GM19043 (cell line): ENCODE results near the gene CHD9NB.
A peak's percentile ranks its signal among the peaks of the same experiment; 100 is the strongest.

Source experiments
- ATAC-seq: cut with Tn5 transposase; IDR thresholded peaks from one replicate; pipeline ENCODE4 v1.9.1; 2021; ENCODE audit warnings: low read depth; ENCODE audit not compliant: unreplicated experiment

The CHD9NB gene

DNA sequence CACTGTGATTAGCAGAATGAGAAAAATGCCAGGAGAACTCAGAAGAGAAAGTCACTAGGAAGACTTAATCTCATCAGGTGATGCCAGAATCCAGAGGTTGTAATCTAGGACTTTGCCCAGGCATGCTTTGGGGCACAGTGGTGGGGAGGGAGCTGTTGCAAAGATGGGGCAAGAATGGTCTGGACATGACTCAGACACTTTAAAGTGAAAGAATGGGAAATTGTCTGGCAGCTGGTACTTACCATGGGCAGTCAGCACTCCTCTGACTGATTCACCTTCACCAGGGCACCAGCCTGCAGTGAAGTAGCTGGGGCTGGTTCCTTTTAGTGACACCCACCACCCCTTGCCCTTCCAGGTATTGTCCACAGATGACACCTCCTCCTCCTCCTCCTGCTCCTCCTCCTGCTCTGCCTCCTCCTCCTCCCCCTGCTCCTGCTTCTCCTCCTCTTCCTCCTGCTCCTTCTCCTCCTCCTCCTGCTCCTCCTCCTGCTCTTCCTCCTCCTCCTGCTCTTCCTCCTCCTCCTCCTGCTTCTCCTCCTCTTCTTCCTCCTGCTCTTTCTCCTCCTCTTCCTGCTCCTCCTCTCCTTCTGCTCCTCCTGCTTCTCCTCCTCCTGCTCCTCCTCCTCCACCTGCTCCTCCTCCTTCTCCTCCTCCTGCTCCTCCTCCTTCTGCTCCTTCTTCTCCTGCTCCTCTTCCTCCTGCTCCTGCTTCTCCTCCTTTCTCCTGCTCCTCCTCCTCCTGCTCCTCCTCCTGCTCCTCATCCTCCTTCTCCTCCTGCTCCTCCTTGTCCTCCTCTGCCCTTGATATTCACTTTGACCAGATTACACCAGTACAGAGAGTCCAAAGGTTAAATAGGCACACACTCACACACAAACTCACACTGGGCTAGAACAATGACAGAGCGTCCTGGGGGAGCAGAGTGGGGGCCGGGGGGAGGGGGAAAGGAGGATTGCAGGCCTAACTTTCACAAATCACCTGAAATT, at the start of gene CHD9NB:
Gene CHD9NB (minus strand): TSS at position 379 of the 983 bp plus-strand sequence. CDS start 8,739 bp downstream, outside the sequence.
- ATAC-seq = no peak

DNA sequence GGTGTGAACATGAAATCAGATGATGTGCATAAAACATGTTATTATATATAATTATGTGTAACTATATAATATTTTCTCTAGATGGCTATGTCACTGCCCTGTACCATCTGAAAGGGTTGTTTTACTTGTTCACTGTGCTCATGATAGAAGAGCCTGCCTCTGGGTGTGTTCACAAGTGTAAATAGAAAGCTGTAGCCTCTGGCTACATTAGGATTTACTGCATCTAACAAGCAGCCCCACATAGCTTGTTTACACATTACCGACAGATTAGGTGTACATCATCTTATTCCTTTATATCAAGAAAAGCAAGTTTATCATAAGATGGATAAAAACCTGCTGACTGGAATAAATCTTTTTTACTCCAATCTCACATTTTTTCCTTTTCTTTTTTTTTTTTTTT, 48.2 kb upstream of the CHD9NB start:
- ATAC-seq = no peak

GRCh38 chr16:53100131-53100748, 47.5 kb upstream of the CHD9NB start:
- no peak for ATAC-seq

DNA sequence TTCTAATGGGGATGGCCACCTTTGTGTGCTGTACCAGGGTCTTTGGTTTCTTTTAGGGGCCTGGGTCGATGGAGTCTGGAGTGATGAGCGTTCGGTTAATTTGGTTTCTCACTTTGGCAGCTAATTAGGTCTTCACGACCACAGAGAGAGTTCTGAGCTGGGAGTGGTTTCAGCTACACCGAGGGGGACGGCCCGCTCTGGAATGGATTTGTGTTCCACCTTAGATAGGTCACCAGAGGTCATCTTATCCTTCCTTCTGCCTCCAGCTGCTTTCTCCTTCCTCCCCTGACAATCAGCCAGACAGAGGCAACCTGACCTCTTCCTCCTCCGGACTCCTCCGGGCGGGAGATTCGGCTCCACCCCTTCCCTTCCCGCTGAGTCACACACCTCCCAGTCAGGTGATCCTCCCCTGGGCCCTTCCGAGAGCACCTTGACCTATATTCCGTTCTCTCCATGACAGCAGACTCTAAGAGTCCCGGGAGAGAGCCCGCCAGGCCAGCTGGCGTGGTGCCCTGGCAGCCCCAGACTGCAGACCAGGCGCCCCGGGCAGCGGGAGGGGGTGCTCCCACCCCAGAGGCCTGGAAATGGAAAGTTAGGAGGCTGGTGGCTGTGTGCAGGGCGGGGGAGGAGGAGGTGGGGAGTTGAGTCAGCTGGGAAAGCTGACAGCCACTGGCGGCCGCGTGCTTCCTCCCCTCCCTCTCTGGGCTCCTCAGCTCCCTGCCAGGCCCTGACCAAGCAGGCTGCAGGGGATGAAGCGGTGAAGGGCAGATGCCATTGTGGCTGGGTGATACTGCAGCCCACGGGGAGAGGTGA, 46.8 kb upstream of the CHD9NB start:
- ATAC-seq = peak; percentile 41

GRCh38 chr16:53098526-53099317, 46.0 kb upstream of the CHD9NB start:
- ATAC-seq = peak; percentile 52

DNA sequence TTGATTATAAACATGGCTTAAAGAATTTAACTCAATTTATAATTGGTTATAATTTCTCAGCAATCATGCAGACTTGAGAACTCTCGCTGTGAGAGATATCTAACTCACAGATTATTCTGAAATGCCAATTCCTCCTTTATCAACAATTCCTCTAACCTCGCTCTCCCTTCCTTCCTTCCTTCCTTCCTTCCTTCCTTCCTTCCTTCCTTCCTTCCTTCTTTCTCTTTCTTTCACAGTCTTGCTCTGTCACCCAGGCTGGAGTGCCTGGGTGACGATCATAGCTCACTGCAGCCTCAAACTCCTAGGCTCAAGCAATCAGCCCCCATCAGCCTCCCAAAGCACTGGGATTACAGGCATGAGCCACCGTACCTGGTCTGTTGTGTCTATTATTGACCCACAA, 44.5 kb upstream of the CHD9NB start:
- no peak for ATAC-seq

DNA sequence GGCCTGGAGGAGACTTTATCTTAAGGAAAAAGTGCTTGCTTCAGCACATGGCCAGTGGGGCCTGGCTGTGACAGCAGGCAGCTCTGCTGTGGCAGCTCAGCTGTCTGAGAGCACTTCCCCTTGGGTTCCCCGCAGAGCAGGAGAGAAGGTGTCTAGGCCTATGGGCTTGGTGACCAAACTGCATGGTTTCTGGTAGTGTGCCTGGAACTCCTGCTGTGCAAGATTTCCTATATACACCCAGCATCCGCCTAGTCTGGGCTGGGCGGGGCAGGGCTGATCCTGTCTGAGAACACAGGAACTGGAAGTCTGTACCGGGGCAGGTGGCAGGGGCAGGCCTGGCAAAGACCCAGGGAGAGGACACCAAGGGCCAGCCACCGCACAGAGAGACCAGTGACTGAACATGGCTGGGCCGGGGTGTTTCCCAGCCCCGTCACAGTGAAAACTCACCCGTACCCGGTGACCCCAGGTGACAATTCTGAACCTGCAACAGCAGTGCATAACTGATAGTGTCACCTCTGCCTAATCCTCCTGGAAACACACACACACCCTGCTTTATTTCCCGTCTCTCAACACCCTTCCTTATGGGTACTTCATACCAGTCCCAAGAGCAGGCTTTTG, 41.4 kb upstream of the CHD9NB start:
- ATAC-seq = peak; percentile 51

GRCh38 chr16:53093162-53093744, 40.6 kb upstream of the CHD9NB start:
- ATAC-seq = no peak

- ATAC-seq = no peak
These were observed 39.6 kb upstream of the CHD9NB start for GRCh38 chr16:53092284-53092683.

GRCh38 chr16:53091466-53092211, 38.9 kb upstream of the CHD9NB start:
- peak; percentile 43 for ATAC-seq

DNA sequence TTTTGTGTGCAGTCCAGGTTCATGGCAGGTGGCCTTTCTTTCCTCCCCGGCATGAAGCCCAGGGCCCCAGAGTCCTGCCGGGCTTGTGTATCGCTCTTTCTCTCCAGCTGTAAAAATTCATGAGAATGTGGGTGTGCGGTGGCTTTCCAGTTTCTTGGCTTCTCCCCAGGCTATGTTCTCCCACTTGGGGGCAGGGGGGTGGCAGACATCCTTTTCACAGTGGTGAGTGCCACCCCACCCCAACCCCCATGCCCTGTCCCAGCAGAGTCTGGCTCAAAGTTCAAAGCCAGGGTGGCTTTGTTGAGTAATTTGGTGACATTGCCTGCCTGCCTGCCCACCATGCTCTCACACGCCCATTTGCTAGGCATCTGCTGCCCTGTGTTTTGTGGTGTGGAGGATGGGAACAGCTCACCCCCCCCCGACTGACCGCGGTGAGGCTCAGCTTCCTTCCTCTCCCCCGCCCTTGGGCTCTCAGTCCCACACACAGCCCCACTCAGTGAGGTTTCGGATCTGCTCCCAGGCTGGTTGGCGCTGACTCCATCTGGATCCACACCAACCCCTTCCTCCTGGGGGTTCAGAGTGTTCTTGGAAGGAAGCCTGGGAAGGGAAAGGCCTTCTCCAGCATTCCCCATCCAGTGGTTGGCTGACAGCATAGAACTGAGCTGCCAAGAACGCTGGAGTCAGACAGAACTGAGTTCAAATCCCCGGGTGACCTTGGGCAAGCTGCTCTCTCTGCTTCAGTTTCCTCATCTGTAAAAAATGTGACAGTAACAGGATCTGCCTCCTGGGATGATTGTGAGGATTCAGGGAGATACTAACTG, 38.1 kb upstream of the CHD9NB start:
- peak; percentile 44 for ATAC-seq

DNA sequence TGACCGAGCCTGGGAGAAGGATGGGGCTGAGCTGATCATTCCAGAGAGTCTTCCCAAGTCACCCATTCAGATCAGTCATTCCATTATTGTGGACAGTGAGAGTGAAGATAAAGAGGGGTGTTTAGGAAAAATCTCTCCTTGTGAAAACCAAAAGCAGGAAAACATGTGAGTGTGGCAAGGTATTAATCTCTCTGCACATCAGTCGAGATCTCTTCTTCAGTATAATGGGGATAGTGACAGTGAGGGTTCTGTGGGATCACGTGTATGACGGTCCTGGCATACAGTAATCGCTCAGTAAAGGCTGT, 37.5 kb upstream of the CHD9NB start:
- ATAC-seq = no peak

DNA sequence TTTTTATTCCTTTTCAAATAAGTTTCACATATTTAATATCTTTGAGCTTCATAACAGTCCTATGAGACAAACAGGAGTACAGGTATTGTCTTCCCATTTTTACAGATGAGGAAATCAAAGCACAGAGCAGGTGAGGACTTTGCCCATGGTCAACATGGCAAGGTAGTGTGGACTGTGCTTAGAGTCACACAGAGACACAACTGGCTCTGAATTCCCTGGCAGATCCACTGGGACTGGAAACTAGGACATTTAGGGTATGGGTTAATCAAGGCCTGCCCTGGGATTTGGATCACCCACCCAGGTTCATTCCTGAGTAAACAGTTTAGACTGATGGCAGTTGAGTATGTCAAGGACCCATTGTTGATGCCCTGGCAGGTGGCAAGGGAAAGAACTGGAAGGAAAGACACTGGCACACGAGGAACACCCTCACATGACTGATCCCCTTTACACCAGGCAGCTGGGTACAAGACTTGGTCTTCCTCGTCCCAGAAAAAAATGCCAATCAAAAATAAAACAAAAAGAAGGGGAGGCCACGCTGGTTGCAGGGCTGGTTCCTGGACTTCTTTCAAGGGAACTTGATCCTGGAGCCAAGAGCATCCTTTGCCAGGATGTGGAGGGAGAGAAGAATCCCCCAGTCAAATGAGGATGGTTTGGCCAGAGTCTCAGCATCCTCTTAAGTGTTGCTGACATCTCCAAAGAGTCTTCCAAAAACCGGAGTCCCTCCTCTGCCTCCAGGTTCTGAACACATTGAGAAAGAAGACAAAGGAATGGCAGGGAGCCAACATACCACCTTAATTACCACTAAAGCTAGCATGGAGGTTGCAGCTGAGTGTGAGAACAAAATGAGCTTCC, 37.0 kb upstream of the CHD9NB start:
- ATAC-seq = no peak

DNA sequence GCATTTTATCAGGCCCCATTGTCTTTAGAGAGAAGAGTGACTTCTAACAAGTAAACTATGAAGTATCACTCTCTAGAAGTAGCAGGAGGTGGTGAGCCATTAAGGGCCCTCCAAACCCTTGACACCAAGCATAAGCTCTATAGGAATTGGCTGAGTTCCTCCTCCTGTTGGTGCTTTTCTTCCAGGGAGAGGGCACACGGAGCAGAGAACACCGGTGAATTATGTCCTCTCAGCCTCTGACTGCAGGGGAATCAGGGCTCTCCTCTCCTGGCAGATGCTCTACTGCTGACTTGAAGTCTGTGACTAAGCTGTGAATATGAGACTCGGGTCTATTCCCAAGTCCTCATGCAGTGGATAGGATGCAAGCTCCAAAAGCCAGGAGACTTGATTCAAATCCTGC, 34.4 kb upstream of the CHD9NB start:
- ATAC-seq = no peak

DNA sequence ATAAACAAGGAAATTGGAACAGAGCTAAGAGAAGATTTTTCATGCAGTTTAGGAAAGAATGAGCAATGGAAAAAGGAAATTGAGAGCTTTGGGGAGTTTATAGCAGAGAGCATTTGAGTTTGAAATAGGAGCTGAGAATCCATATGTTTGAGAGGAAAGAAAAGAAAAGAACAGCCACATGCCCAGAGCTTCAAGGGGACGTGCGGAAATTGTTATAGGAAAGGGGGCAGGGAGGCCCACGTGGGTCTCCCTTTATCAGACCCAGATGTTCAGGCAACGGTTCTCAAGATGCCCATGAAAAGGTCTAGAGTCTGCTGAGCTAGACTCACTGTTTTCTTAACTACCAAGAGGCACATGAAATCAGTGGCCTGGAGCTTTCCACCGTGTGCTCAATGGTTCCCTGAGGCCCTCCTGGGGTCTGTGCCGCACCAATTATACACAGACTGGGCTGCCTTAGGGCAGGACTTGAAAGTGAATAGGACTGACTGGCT, 33.3 kb upstream of the CHD9NB start:
- ATAC-seq = no peak

- ATAC-seq = no peak
These were observed 32.7 kb upstream of the CHD9NB start for GRCh38 chr16:53085369-53085843.
